K562 (cell line): ENCODE results near the gene SMG6. TPM values are rescaled to one million over a fixed set of nuclear protein-coding genes. Genes with fewer than 3 reads are reported as not detected.

Source experiments
- ETV1 ChIP-seq: fragments of 450-650 bp; conservative IDR thresholded peaks from 2 replicates; pipeline ENCODE4 v1.6.1; 2016; ENCODE audit warnings: missing genetic modification characterization, control low read depth, low read depth, missing compliant biosample characterization
- PTRF ChIP-seq: fragments of 450-650 bp; IDR thresholded peaks from 2 replicates; pipeline ENCODE4 v1.6.1; 2016; ENCODE audit warnings: mild to moderate bottlenecking, missing genetic modification characterization, missing compliant biosample characterization
- RB1 ChIP-seq: fragments of 450-650 bp; IDR thresholded peaks from 2 replicates; pipeline ENCODE4 v1.6.1; 2017; ENCODE audit warnings: low read depth, mild to moderate bottlenecking
- ZNF507 ChIP-seq: conservative IDR thresholded peaks from 2 replicates; pipeline ENCODE4 v1.6.1; 2017; ENCODE audit warnings: missing genetic modification characterization, missing compliant biosample characterization
- polyA plus RNA-seq, 8 experiments: library from polyadenylated mRNA; depleted of rRNA in 4 of 8; stranded (reverse) in 5 of 8; unstranded in 3 of 8; fragments of >200 nt; fragmentation: Nextera tagmentation in 2 of 8; fragmentation: Illumina TruSeq in 1 of 8; extraction: Ambion mirVana in 2 of 8; extraction: Trizol in 1 of 8; gene quantifications; 2 replicates each; pipeline versions ENCODE4 v1.2.1 to v1.2.3, GENCODE V29; 2011 to 2014; ENCODE audit warnings: inconsistent platforms in 1 of 8, missing spikeins in 1 of 8
- total RNA-seq, 7 experiments: library from RNA; depleted of rRNA in 6 of 7; stranded (reverse); fragments of >200 nt in 6 of 7; fragmentation: Illumina TruSeq in 2 of 7; extraction: Trizol in 2 of 7; gene quantifications; 2 replicates each; pipeline versions ENCODE4 v1.2.1 to v1.2.3, GENCODE V29; 2011 to 2021; ENCODE audit warnings: low replicate concordance in 1 of 7
- TF ChIP-seq, protein P1 (sequence below): fragments of 450-650 bp; IDR thresholded peaks from one replicate; pipeline ENCODE4 v1.6.1; 2018; ENCODE audit warnings: mild to moderate bottlenecking, moderate library complexity; ENCODE audit not compliant: partially characterized antibody
- TF ChIP-seq, protein P2 (sequence below): fragments of 450-650 bp; IDR thresholded peaks from 2 replicates; pipeline ENCODE4 v1.6.1; 2016; ENCODE audit warnings: borderline replicate concordance
- TF ChIP-seq, protein P3 (sequence below), 2 experiments: fragments of 450-650 bp; conservative IDR thresholded peaks; 2 replicates each; pipeline ENCODE4 v1.6.1; 2017; ENCODE audit warnings: mild to moderate bottlenecking in 2 of 2, moderate library complexity in 2 of 2
- TF ChIP-seq, protein P4 (sequence below), 2 experiments: fragments of 450-650 bp in 1 of 2; sonication (generic) in 1 of 2; formaldehyde crosslinking in 1 of 2; IDR thresholded peaks; 2 replicates each; pipeline versions ENCODE4 v1.7.1 to v1.9.0; 2016 to 2022; ENCODE audit warnings: inconsistent platforms in 1 of 2, mild to moderate bottlenecking in 1 of 2, missing genetic modification reagents in 1 of 2

SMG6 gene
- total and polyA plus RNA-seq, 9 of the 15 experiments (the other 6 are each of a cell fraction or from before 2014, with no cell fraction given), result 0.44 to 13.9 (median 6.0) TPM

DNA sequence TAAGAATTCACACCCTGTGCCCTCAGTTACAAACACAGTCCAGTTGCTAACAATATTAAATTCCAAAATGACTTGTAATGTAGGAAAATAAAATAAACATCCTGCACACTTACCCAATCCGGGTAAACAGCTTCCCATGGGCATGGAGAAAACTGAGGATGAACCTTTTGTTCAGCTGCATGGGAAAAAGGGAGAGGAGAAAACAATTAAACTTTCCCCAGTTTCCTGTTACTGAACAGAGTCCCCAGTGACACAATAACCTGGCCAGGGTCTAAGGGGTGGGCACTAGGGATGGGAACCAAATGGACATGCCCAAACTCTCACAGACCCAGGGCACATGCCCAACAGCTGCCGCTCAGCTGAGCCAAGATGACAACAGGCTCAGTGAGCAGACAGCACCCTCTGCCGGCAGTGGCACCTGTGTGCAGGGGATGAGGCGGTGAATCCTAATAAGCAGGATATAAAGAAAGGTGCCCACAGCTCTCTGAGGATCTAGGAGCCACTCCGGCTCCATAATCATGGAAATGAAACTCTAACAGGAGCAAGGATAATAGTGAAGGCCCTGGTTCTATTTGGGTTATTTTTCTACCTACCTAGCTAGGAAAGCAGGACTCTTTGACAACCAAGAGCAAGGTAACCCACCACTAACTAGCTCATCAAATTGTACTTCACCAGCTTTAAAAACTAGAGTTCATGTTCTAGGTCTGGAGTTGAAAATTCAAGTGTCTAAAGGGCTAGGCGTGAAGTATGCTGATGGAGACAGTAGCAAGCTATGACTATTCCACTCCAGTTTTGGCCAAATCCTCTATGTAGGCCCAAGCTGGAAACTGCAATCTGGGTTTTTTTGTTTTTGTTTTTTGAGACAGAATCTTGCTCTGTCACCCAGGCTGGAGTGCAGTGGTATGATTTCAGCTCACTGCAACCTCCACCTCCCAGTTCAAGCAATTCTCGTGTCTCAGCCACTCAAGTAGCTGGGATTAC is 58.8 kb downstream of the SMG6 start (continued):
- TF ChIP-seq, protein P1, sequence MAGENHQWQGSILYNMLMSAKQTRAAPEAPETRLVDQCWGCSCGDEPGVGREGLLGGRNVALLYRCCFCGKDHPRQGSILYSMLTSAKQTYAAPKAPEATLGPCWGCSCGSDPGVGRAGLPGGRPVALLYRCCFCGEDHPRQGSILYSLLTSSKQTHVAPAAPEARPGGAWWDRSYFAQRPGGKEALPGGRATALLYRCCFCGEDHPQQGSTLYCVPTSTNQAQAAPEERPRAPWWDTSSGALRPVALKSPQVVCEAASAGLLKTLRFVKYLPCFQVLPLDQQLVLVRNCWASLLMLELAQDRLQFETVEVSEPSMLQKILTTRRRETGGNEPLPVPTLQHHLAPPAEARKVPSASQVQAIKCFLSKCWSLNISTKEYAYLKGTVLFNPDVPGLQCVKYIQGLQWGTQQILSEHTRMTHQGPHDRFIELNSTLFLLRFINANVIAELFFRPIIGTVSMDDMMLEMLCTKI, result no peak
- no peak for TF ChIP-seq ZNF507
- TF ChIP-seq, protein P2, sequence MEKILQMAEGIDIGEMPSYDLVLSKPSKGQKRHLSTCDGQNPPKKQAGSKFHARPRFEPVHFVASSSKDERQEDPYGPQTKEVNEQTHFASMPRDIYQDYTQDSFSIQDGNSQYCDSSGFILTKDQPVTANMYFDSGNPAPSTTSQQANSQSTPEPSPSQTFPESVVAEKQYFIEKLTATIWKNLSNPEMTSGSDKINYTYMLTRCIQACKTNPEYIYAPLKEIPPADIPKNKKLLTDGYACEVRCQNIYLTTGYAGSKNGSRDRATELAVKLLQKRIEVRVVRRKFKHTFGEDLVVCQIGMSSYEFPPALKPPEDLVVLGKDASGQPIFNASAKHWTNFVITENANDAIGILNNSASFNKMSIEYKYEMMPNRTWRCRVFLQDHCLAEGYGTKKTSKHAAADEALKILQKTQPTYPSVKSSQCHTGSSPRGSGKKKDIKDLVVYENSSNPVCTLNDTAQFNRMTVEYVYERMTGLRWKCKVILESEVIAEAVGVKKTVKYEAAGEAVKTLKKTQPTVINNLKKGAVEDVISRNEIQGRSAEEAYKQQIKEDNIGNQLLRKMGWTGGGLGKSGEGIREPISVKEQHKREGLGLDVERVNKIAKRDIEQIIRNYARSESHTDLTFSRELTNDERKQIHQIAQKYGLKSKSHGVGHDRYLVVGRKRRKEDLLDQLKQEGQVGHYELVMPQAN, result no peak
- TF ChIP-seq RB1, result 0 out of 2 replicates have a peak, but pooled peaks have one; percentile 32
- TF ChIP-seq, protein P3, sequence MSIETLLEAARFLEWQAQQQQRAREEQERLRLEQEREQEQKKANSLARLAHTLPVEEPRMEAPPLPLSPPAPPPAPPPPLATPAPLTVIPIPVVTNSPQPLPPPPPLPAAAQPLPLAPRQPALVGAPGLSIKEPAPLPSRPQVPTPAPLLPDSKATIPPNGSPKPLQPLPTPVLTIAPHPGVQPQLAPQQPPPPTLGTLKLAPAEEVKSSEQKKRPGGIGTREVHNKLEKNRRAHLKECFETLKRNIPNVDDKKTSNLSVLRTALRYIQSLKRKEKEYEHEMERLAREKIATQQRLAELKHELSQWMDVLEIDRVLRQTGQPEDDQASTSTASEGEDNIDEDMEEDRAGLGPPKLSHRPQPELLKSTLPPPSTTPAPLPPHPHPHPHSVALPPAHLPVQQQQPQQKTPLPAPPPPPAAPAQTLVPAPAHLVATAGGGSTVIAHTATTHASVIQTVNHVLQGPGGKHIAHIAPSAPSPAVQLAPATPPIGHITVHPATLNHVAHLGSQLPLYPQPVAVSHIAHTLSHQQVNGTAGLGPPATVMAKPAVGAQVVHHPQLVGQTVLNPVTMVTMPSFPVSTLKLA (conservative IDR thresholded peaks at IDR 0.05), result 0 out of 4 replicates have a peak, but pooled peaks of 1 of the 2 experiments have one; percentile 29
- no peak for TF ChIP-seq ETV1 (tag)
- TF ChIP-seq, protein P4, sequence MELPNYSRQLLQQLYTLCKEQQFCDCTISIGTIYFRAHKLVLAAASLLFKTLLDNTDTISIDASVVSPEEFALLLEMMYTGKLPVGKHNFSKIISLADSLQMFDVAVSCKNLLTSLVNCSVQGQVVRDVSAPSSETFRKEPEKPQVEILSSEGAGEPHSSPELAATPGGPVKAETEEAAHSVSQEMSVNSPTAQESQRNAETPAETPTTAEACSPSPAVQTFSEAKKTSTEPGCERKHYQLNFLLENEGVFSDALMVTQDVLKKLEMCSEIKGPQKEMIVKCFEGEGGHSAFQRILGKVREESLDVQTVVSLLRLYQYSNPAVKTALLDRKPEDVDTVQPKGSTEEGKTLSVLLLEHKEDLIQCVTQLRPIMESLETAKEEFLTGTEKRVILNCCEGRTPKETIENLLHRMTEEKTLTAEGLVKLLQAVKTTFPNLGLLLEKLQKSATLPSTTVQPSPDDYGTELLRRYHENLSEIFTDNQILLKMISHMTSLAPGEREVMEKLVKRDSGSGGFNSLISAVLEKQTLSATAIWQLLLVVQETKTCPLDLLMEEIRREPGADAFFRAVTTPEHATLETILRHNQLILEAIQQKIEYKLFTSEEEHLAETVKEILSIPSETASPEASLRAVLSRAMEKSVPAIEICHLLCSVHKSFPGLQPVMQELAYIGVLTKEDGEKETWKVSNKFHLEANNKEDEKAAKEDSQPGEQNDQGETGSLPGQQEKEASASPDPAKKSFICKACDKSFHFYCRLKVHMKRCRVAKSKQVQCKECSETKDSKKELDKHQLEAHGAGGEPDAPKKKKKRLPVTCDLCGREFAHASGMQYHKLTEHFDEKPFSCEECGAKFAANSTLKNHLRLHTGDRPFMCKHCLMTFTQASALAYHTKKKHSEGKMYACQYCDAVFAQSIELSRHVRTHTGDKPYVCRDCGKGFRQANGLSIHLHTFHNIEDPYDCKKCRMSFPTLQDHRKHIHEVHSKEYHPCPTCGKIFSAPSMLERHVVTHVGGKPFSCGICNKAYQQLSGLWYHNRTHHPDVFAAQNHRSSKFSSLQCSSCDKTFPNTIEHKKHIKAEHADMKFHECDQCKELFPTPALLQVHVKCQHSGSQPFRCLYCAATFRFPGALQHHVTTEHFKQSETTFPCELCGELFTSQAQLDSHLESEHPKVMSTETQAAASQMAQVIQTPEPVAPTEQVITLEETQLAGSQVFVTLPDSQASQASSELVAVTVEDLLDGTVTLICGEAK (IDR thresholded peaks at IDR 0.05), result no peak
- TF ChIP-seq, protein P4 (CRISPR knock-in tag; IDR thresholded peaks at IDR 0.05), result no peak
- TF ChIP-seq PTRF (tag), result no peak
